Activated naive CD8-positive, alpha-beta T cell treated with anti-CD3 and anti-CD28 coated beads for 36 hours (primary cell): ENCODE measurements around the gene CHIC2. TPM values are rescaled to one million over a fixed set of nuclear protein-coding genes. Genes with fewer than 3 reads are reported as not detected.

Experiments used
- DNase-seq: peaks from one replicate; pipeline ENCODE4 v3.0.0; 2021
- H3K27ac Mint-ChIP-seq: one replicate; pipeline ENCODE4 v1.8.0; 2022; ENCODE audit warnings: mild to moderate bottlenecking, moderate library complexity, mixed read lengths
- H3K27me3 Mint-ChIP-seq: one replicate; pipeline ENCODE4 v1.8.0; 2022; ENCODE audit warnings: mild to moderate bottlenecking, mixed read lengths
- H3K36me3 Mint-ChIP-seq: one replicate; pipeline ENCODE4 v1.8.0; 2021; ENCODE audit warnings: mild to moderate bottlenecking, mixed read lengths
- H3K4me1 Mint-ChIP-seq: one replicate; pipeline ENCODE4 v1.8.0; 2021; ENCODE audit warnings: mixed read lengths
- H3K4me3 Mint-ChIP-seq: one replicate; pipeline ENCODE4 v1.8.0; 2022; ENCODE audit warnings: mild to moderate bottlenecking, moderate library complexity, mixed read lengths
- H3K9me3 Mint-ChIP-seq: one replicate; pipeline ENCODE4 v1.8.0; 2022; ENCODE audit warnings: mixed read lengths
- total RNA-seq, 2 experiments: library from RNA; stranded (reverse); gene quantifications; one replicate each; pipeline ENCODE4 v1.2.3, GENCODE V29; 2021

The CHIC2 gene
- total RNA-seq, 2 experiments from 2014 or later = 21.2 to 22.5 TPM

DNA sequence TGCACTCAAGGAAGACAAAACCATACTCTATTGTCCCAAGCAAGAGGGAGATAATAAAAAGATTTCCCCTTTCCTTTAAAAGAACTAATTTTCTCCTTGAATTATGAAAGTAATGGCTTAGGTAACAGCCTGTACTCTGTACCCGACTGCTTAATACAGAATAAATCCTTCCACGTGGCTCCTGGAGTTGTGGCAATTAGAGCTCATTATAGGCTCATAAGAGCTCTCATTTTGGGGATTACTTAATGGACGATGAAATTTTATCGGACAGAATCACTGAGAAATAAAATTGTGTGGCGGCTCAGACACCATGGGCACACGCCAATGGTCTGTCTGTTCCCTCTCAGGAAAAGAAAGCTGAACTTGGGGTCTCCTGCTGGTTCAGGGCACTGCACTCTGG, 32.7 kb upstream of the CHIC2 start:
- Mint-ChIP-seq H3K27ac (no peak overlapping the region), H3K9me3 (no peaks in the 10 kb centered on the region), H3K27me3 (peaks cover 99% of the 10 kb centered on the region), H3K4me1 (peaks cover 49% of the 10 kb centered on the region), H3K36me3 (no peaks in the 10 kb centered on the region), H3K4me3 (no peak overlapping the region)
- no peak for DNase-seq

DNA sequence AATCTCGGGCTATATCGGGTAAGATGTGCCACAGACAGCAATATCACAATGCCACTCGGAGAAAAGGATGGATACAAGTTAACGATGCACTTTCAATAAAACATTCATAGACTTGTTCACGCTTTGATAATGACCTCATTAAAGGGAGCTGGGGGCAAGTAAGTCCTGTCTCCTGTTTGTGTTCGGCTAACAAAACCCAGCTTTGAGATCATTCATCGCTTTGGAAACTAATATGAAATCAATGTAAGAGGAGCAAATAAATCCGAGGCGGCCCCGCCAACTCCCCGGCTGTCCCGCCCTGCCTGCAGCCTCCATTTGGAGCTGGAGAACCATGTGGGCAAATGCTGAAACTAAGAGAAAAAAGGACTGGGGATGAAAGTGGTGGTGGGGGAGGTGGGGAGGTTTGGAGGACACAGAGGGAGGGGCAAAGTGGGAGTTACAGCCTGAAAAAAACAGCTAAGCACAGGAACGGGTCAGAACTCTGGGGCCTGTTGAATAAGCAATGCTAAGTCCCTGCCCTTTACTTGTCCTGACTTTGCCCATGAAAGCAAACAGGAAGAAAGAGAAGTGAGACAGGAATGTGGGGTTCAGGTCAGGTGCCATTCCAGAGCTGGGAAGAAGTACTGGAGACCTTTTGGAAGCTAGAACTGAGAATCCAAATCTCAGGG, 32.0 kb upstream of the CHIC2 start:
- no peak for DNase-seq
- H3K27ac Mint-ChIP-seq = no peak overlapping the region
- H3K4me1 Mint-ChIP-seq = peaks cover 47% of the 10 kb centered on the region
- H3K36me3 Mint-ChIP-seq = no peaks in the 10 kb centered on the region
- no peaks in the 10 kb centered on the region for H3K9me3 Mint-ChIP-seq
- H3K27me3 Mint-ChIP-seq = peaks cover 99% of the 10 kb centered on the region
- H3K4me3 Mint-ChIP-seq = no peak overlapping the region

GRCh38 chr4:54095110-54095825, 30.9 kb upstream of the CHIC2 start:
- DNase-seq = no peak
- H3K9me3 Mint-ChIP-seq = no peaks in the 10 kb centered on the region
- H3K4me1 Mint-ChIP-seq = peaks cover 43% of the 10 kb centered on the region
- no peak overlapping the region for H3K4me3 Mint-ChIP-seq
- no peak overlapping the region for H3K27ac Mint-ChIP-seq
- H3K36me3 Mint-ChIP-seq = no peaks in the 10 kb centered on the region
- H3K27me3 Mint-ChIP-seq = peaks cover 96% of the 10 kb centered on the region

DNA sequence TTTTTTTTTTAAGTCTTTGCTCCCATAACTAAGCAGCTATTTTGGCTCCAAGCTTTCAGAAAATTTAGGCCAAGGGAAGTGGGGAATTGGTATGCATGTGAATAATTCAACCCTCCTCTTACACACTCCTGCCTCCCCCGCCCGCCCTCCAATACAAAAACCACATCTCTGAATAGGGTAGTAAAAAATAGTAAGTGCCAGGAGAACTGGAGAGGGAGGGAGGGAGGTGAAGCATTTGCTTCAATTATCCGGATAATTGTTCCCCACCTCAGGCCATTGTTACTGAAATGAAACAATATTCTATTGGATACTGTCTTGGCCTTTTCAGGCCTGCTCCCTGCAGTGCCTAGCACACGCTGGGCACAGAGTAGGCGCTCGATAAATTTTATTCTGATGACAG, 30.0 kb upstream of the CHIC2 start:
- Mint-ChIP-seq H3K27ac (no peak overlapping the region), H3K4me1 (peaks cover 40% of the 10 kb centered on the region), H3K27me3 (peaks cover 88% of the 10 kb centered on the region)

GRCh38 chr4:54093324-54094240, 29.2 kb upstream of the CHIC2 start:
- Mint-ChIP-seq H3K4me3 (peak overlapping the region; percentile 68), H3K9me3 (no peaks in the 10 kb centered on the region), H3K27me3 (peaks cover 80% of the 10 kb centered on the region), H3K4me1 (peaks cover 33% of the 10 kb centered on the region), H3K27ac (no peak overlapping the region), H3K36me3 (no peaks in the 10 kb centered on the region)
- peak; percentile 55 for DNase-seq

More for the DNA sequence above, 30.0 kb upstream of the CHIC2 start:
- Mint-ChIP-seq H3K36me3 (no peaks in the 10 kb centered on the region), H3K4me3 (no peak overlapping the region), H3K9me3 (no peaks in the 10 kb centered on the region)
- no peak for DNase-seq

GRCh38 chr4:54092405-54093323, 28.3 kb upstream of the CHIC2 start:
- H3K27me3 Mint-ChIP-seq = peaks cover 70% of the 10 kb centered on the region
- H3K27ac Mint-ChIP-seq = no peak overlapping the region
- no peak for DNase-seq
- H3K4me1 Mint-ChIP-seq = peaks cover 29% of the 10 kb centered on the region
- no peaks in the 10 kb centered on the region for H3K36me3 Mint-ChIP-seq
- peak overlapping the region; percentile 85 for H3K4me3 Mint-ChIP-seq
- H3K9me3 Mint-ChIP-seq = no peaks in the 10 kb centered on the region

GRCh38 chr4:54091637-54092404, 27.4 kb upstream of the CHIC2 start:
- peaks cover 27% of the 10 kb centered on the region for H3K4me1 Mint-ChIP-seq
- H3K9me3 Mint-ChIP-seq = no peaks in the 10 kb centered on the region
- no peaks in the 10 kb centered on the region for H3K36me3 Mint-ChIP-seq
- H3K27ac Mint-ChIP-seq = no peak overlapping the region
- DNase-seq = peak; percentile 72
- peak overlapping the region; percentile 85 for H3K4me3 Mint-ChIP-seq
- peaks cover 62% of the 10 kb centered on the region for H3K27me3 Mint-ChIP-seq

- peak overlapping the region; percentile 53 for H3K4me3 Mint-ChIP-seq
- H3K36me3 Mint-ChIP-seq = no peaks in the 10 kb centered on the region
- no peaks in the 10 kb centered on the region for H3K9me3 Mint-ChIP-seq
- H3K27me3 Mint-ChIP-seq = peaks cover 54% of the 10 kb centered on the region
- H3K4me1 Mint-ChIP-seq = peaks cover 24% of the 10 kb centered on the region
- H3K27ac Mint-ChIP-seq = no peak overlapping the region
- DNase-seq = peak; percentile 32
Observed at GRCh38 chr4:54090804-54091623, 26.6 kb upstream of the CHIC2 start.

DNA sequence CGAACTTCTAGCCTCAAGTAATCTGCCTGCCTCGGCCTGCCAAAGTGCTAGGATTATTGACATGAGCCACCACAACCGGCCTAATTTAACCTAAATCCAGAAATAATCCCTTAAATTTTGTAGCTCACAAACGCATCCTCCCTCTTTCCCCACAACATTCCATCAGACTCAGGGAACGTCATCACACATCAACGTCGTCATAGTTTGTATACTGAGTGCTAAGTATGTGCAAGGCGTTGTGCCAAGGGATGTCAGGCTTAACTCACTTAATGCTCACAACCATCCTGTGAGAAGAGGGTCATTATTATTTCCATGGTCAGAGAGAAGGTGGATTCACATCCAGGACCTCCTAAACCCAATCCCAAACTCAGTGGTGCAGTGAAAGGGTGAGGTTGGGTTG, 26.0 kb upstream of the CHIC2 start:
- H3K9me3 Mint-ChIP-seq = no peaks in the 10 kb centered on the region
- DNase-seq = no peak
- no peak overlapping the region for H3K4me3 Mint-ChIP-seq
- peaks cover 22% of the 10 kb centered on the region for H3K4me1 Mint-ChIP-seq
- H3K27ac Mint-ChIP-seq = no peak overlapping the region
- H3K27me3 Mint-ChIP-seq = peaks cover 48% of the 10 kb centered on the region
- H3K36me3 Mint-ChIP-seq = no peaks in the 10 kb centered on the region

- DNase-seq = no peak
- Mint-ChIP-seq H3K9me3 (no peaks in the 10 kb centered on the region), H3K36me3 (no peaks in the 10 kb centered on the region), H3K27me3 (peaks cover 43% of the 10 kb centered on the region), H3K4me3 (no peak overlapping the region), H3K27ac (no peak overlapping the region), H3K4me1 (peaks cover 20% of the 10 kb centered on the region)
Observed at GRCh38 chr4:54089875-54090274, 25.5 kb upstream of the CHIC2 start.

DNA sequence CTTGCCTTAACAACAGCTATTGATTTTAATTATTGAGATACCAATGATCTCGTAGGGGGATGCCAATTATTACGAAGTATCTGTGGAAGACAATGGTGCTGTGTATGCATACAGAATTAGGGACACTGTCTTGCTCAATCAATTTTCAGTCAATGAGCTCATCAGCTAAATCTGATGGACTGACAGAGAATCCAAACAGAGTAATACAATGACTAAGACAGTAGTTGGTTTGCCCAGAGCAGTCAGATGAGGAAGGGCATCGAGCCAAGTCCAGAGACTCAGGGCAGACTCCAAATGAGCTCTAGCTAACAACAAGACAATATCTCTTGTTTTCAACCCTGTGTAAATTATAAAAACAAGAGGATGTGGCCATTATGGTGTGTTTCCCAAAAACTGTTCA, 20.9 kb upstream of the CHIC2 start:
- no peaks in the 10 kb centered on the region for H3K36me3 Mint-ChIP-seq
- no peaks in the 10 kb centered on the region for H3K9me3 Mint-ChIP-seq
- no peak for DNase-seq
- H3K4me3 Mint-ChIP-seq = no peak overlapping the region
- H3K27me3 Mint-ChIP-seq = no peaks in the 10 kb centered on the region
- H3K4me1 Mint-ChIP-seq = no peaks in the 10 kb centered on the region
- H3K27ac Mint-ChIP-seq = no peak overlapping the region

GRCh38 chr4:54082168-54082567, 17.8 kb upstream of the CHIC2 start:
- no peak overlapping the region for H3K4me3 Mint-ChIP-seq
- H3K9me3 Mint-ChIP-seq = no peaks in the 10 kb centered on the region
- DNase-seq = no peak
- H3K36me3 Mint-ChIP-seq = no peaks in the 10 kb centered on the region
- H3K27me3 Mint-ChIP-seq = peaks cover 9% of the 10 kb centered on the region
- no peak overlapping the region for H3K27ac Mint-ChIP-seq
- no peaks in the 10 kb centered on the region for H3K4me1 Mint-ChIP-seq

- no peaks in the 10 kb centered on the region for H3K36me3 Mint-ChIP-seq
- H3K4me3 Mint-ChIP-seq = no peak overlapping the region
Observed at GRCh38 chr4:54077812-54078211, 13.4 kb upstream of the CHIC2 start.

More at GRCh38 chr4:54077812-54078211, 13.4 kb upstream of the CHIC2 start:
- Mint-ChIP-seq H3K9me3 (no peaks in the 10 kb centered on the region), H3K27ac (no peak overlapping the region), H3K4me1 (no peaks in the 10 kb centered on the region), H3K27me3 (peaks cover 16% of the 10 kb centered on the region)
- DNase-seq = no peak
